ENCODE results near the gene KAZN. TPM values are rescaled to one million over a fixed set of nuclear protein-coding genes. Genes with fewer than 3 reads are reported as not detected.
A peak's percentile ranks its signal among the peaks of the same experiment; 100 is the strongest.

KAZN gene
- total and polyA plus RNA-seq, 10 donors = 20.0 to 245 (median 144) TPM

- H3K27me3 ChIP-seq (replicated peaks in 1 of 7) = peaks cover 0 to 7% (median 0%) of the 10 kb centered on the region in 7 donors
- no peaks in the 10 kb centered on the region for H3K9me3 ChIP-seq
- peaks cover under 1 to 20% (median 12%) of the 10 kb centered on the region in 6 donors for H3K4me1 ChIP-seq
- TF ChIP-seq POLR2AphosphoS5 (IDR thresholded peaks at IDR 0.05) (no peak), CTCF (IDR thresholded peaks at IDR 0.05 in 8 of 11, conservative IDR thresholded peaks at IDR 0.05 in 3 of 11) (no peak), POLR2A (IDR thresholded peaks at IDR 0.05) (no peak)
- 76 to 94% (median 87%) methylated on average over 7 of the region's 7 CpGs for WGBS, 5 donors
- no peak overlapping the region for H3K27ac ChIP-seq
- DNase-seq = no peak
- intact Hi-C loops (cut with DNase I; ENCODE audit: low total_unique reads) = no loop called here
- no peak overlapping the region for H3K4me3 ChIP-seq
- H3K36me3 ChIP-seq = no peaks in the 10 kb centered on the region
These were observed 130.0 kb downstream of the KAZN start for GRCh38 chr1:14728516-14728915.

- WGBS, 5 donors = 66 to 83% (median 79%) methylated on average over 5 of the region's 5 CpGs
- TF ChIP-seq CTCF (IDR thresholded peaks at IDR 0.05 in 8 of 11, conservative IDR thresholded peaks at IDR 0.05 in 3 of 11) = no peak
- no peak for TF ChIP-seq POLR2AphosphoS5 (IDR thresholded peaks at IDR 0.05)
- TF ChIP-seq POLR2A (IDR thresholded peaks at IDR 0.05) = no peak
- Histone ChIP-seq H3K27ac (no peak overlapping the region), H3K27me3 (replicated peaks in 1 of 7) (peaks cover 0 to 12% (median 0%) of the 10 kb centered on the region in 7 donors), H3K4me3 (no peak overlapping the region), H3K9me3 (no peaks in the 10 kb centered on the region), H3K36me3 (no peaks in the 10 kb centered on the region), H3K4me1 (peaks cover 2 to 26% (median 14%) of the 10 kb centered on the region in 6 donors)
- intact Hi-C loops (cut with DNase I; ENCODE audit: low total_unique reads) = no loop called here
- no peak for DNase-seq
These were observed 134.2 kb downstream of the KAZN start for GRCh38 chr1:14732728-14733047.

- intact Hi-C loops (cut with DNase I; ENCODE audit: low total_unique reads) = no loop called here
- no peaks in the 10 kb centered on the region for H3K9me3 ChIP-seq
- H3K4me3 ChIP-seq = no peak overlapping the region
- no peak for TF ChIP-seq POLR2A (IDR thresholded peaks at IDR 0.05)
- no peak for TF ChIP-seq POLR2AphosphoS5 (IDR thresholded peaks at IDR 0.05)
- no peak for TF ChIP-seq CTCF (IDR thresholded peaks at IDR 0.05 in 8 of 11, conservative IDR thresholded peaks at IDR 0.05 in 3 of 11)
- WGBS, 5 donors = 37 to 60% (median 49%) methylated on average over 20 to 21 of the region's 21 CpGs
- H3K36me3 ChIP-seq = no peaks in the 10 kb centered on the region
- H3K4me1 ChIP-seq = peaks cover 2 to 26% (median 14%) of the 10 kb centered on the region in 6 donors
- peak overlapping the region in 1 of 8 donors; percentile 15 for H3K27ac ChIP-seq
- no peak for DNase-seq
- peaks cover 0 to 17% (median 0%) of the 10 kb centered on the region in 7 donors for H3K27me3 ChIP-seq (replicated peaks in 1 of 7)
These were observed 134.7 kb downstream of the KAZN start for GRCh38 chr1:14733048-14733778.

- Histone ChIP-seq H3K27ac (peak overlapping the region in 1 of 8 donors; percentile 15), H3K9me3 (no peaks in the 10 kb centered on the region), H3K27me3 (replicated peaks in 1 of 7) (peaks cover 0 to 23% (median 0%) of the 10 kb centered on the region in 7 donors), H3K4me3 (no peak overlapping the region), H3K36me3 (no peaks in the 10 kb centered on the region), H3K4me1 (peaks cover 2 to 26% (median 14%) of the 10 kb centered on the region in 6 donors)
- intact Hi-C loops (cut with DNase I; ENCODE audit: low total_unique reads) = no loop called here
- no peak for TF ChIP-seq POLR2A (IDR thresholded peaks at IDR 0.05)
- no peak for TF ChIP-seq CTCF (IDR thresholded peaks at IDR 0.05 in 8 of 11, conservative IDR thresholded peaks at IDR 0.05 in 3 of 11)
- WGBS, 5 donors = 62 to 75% (median 68%) methylated on average over 10 of the region's 10 CpGs
- no peak for DNase-seq
These were observed 135.3 kb downstream of the KAZN start for GRCh38 chr1:14733779-14734140.
